GM18517 (cell line): Measurements from ENCODE around the gene RERE.
A peak's percentile ranks its signal among the peaks of the same experiment; 100 is the strongest.

Experiments
- ATAC-seq: cut with Tn5 transposase; IDR thresholded peaks from one replicate; pipeline ENCODE4 v1.9.1; 2021; ENCODE audit warnings: mild to moderate bottlenecking, moderate library complexity; ENCODE audit not compliant: unreplicated experiment

RERE gene

GRCh38 chr1:8817412-8818324 lies at the start of gene RERE:
Gene RERE (minus strand): TSS chr1:8817640.
- ATAC-seq = peak; percentile 91

DNA sequence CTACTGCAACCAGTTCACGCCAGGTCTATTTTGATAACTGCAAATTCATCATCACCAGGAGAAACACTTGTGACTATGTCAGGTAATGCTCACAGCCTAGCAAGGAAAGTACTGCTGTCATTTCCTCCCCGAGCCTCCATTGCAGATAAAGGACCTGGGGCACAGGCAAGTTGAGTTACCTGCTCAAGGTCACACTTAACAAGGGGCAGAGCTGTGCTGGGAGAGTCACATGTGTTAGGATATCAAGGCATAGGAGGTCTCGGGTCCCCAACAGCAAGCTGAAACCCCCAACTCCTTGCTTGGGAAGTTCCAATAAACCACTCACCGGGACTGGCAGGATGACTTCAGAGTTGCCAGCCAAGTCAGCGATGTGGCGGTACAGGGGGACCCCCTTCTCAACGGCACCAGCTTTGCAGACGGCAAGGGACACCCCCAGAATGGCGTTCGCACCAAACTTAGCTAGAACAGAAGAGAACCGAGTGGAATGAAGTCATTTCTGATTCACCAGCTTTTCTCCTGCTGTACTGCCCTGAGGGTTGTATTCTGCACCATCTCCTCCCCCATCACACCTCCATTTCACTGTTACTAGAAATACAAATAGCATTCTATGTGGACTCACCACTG lies 49.5 kb upstream of the RERE start:
- no peak for ATAC-seq

DNA sequence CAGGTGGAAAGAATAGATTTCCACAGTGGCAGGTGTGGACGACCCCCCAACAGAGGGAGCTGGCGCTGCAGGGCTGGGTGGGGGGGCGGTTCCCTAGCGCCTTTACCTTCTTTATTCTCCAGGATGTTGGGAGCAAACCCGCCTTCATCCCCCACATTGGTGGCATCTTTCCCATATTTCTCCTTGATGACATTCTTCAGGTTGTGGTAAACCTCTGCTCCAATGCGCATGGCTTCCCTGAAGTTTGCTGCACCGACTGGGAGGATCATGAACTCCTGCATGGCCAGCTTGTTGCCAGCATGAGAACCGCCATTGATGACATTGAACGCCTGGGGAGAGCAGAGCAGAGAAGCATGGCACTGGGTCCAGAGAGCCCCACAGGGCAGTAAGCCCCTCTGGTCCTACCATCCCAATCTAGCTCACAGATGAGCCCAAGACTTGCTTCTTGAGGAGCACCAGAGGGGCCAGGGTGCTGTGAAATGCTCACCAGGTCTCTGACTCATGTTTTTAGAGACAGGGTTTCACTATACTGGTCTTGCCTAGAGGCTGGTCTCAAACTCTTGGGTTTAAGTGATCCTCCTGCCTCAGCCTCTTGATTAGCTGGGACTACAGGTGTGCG lies 48.8 kb upstream of the RERE start:
- no peak for ATAC-seq

DNA sequence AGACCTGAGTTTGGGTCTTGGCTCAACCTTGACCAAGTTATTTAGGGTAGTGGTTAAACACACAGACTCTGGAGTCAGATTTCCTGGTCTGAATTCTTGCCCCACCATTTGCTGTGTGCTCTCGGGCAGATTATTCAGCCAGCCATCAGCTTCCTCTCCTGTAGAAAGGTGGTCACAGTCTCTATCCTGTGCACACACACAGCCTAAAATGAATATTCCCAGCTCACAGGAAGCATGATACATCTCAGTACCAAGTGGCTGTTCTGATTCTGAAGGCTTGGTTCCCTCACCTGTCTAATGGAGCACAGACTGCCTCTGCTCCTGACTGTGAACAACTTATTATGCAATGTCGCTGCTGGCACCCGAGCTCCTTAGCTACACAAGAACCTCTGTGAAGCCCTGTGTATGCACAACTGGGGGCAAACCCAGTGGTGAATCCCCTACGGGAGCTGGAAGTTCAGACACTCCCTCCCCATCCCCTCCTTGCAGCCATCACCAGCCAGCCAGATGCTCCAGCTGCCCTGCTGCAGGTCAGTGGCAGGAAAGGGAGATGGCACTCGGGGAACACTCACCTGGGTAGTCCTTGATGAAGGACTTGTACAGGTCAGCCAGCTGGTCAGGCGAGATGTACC lies 47.4 kb upstream of the RERE start:
- no peak for ATAC-seq

GRCh38 chr1:8863794-8864233 lies 46.4 kb upstream of the RERE start:
- no peak for ATAC-seq

GRCh38 chr1:8863138-8863537 lies 45.7 kb upstream of the RERE start:
- ATAC-seq = no peak

GRCh38 chr1:8862528-8862927 lies 45.1 kb upstream of the RERE start:
- no peak for ATAC-seq

DNA sequence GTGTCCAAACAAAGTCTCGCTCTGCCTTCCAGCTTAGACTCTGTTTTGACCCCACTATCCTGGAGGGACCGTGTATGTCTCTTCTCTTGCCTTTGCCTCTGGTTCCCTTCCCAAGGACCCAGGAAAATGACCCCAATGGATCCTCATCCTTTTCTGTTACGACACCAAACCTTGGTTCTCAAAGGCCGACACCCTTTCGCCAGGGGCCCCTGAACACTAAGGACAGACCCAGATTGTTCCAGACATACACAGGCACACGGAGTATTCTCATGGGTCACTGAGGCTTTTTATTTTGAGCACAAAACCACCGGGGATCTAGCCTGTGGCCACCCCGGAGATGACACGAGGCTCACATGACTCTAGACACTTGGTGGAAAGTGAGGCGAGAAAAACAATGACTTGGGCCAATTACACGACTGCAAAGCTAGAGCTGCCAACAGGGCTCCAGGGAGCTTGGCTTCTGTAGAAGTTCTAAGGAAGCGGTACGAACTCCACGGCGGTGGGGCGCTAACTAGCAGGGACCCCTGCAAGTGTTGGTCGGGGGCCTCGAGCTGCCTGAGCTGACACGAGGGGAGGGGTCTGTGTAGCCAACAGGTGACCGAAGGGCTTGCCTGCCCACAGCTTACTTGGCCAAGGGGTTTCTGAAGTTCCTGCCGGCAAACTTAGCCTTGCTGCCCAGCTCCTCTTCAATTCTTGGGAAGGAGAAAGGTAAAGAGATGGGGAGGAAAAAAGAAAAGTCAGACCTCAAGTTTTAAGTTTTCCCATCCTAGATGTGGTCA lies 43.5 kb upstream of the RERE start:
- no peak for ATAC-seq

DNA sequence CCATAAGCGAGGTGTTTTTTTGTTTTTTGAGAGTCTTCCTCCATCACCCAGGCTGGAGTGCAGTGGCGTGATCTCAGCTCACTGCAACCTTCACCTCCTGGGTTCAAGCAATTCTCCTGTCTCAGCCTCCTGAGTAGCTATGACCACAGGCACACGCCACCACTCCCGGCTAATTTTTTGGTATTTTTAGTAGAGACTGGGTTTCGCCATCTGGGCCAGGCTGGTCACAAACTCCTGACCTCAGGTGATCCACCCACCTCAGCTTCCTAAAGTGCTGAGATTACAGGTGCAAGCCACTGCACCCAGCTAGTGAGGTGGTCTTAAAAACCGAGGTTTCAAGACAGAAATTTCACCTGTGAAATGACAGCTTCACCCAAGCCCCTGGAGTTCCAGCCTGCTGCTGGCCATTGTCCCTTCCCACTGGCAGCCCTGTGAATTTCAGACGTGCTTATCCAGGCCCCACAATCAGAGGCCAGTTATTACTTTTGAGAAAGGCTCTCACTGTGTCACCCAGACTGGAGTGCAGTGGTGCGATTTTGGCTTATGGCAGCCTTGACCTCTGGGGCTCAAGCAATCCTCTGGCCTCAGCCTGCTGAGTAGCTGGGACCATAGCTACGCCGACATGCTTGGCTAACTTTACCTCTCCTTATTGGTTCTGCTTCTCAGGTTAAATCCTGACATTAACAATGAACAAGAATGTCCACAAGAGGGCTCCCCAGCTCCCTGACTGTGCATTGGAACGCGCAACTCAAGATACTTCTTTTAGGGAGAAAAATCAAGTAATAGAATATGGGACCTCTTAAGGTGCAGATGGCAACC lies 41.7 kb upstream of the RERE start:
- no peak for ATAC-seq

DNA sequence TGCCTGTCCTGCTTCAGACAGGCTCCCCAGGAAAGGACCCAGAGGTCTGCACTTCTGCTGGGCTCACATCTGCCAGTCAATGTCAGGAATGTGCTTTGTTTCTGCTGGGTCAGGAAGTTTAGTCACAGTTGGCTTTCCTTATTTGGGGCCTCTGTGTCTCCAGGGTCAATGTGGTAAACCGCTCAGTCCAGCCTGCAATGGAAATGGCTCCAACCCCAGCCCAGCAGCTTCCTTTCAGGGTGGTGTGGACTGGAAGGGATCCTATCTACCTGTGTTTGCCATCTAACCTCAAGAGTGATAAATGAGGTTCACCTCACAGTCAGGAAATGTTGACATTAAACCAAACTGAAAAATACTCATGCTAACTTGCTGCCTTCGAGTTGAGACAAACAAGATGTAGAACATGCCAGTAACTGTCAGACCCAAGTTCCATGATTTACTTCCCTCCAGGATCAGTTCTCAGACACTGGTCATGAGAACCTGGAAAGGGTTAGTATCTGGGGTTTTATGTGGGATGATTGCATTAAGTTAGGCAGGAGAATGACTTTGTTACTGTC lies 40.8 kb upstream of the RERE start:
- ATAC-seq = no peak

GRCh38 chr1:8856689-8857412 lies 39.4 kb upstream of the RERE start:
- ATAC-seq = no peak

GRCh38 chr1:8854240-8854639 lies 36.8 kb upstream of the RERE start:
- no peak for ATAC-seq

DNA sequence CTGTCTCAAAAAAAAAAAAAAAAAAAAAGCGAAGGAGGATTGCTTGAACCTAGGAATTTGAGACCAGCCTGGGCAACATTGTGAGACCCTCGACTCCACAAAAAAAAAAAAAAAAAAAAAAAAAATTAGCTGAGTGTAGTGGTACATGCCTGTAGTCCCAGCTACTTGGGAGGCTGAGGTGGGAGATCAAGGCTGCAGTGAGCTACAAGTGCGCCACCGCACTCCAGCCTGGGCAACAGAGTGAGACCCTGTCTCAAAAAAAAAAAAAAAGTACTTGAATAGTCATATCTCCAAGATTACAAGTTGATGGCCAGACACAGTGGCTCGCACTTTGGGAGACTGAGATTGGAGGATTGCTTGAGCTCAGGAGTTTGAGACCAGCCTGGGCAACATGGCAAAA lies 33.6 kb upstream of the RERE start:
- no peak for ATAC-seq

GRCh38 chr1:8848663-8849386 lies 31.4 kb upstream of the RERE start:
- no peak for ATAC-seq

- no peak for ATAC-seq
Observed at GRCh38 chr1:8847990-8848389, 30.6 kb upstream of the RERE start.

GRCh38 chr1:8846263-8846662 lies 28.8 kb upstream of the RERE start:
- ATAC-seq = no peak

DNA sequence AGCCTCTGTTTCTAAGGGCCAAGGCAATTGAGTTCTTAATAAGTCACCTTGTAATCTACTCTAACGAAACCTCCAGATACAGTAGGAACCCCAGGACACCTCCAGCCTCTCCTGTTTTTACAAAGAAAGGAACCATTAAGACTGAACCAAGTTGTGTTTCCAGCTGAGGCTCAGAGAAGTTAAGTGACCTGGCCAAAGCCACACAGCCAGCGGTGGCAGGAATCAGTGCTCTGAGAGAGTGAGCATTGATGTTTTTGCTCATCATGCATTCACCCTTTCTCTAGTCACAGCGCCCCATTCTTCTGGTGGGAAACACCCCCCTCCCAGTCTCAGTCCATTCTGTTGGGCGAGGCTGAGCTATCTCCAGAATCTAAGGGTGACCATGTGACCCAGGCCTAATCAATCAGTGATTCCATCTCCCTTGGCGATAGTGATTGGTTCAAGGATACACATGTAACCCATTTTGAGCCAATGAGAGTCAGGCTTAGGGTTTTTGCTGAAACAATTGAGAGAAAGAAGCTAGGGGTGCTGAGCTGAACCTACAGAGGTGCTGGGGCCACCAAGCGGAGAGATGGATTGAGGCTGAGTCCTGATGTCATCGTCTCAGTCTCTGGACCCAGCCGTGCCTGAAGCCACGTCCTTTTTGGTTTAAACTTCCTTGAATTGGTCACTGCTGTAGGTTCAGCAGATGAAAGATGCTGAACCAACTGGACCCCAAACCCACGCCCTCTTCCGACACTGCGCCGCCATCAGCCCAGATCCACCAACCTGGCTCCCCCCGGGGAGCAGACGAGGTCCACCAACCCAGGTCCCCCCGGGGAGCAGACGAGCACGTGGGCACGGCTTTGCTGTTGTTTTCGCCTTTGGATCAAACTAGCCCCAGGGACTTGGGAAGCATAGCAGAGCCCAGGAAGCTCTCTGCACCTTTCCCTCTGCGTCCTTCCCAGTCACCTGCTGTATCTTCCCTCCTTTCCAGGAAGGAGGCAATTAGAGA lies 28.0 kb upstream of the RERE start:
- no peak for ATAC-seq
